A673 (cell line): ENCODE results near the gene NHLRC2.

Experiments used
- EZH2 ChIP-seq: fragments of 200-600 bp; sonication (generic); IDR thresholded peaks from 2 replicates; pipeline ENCODE4 v1.6.1; 2017; ENCODE audit warnings: borderline replicate concordance, low read depth, mild to moderate bottlenecking, mixed read lengths, antibody characterized with exemption, low read length; ENCODE audit not compliant: poor library complexity, severe bottlenecking
- TF ChIP-seq, protein P1 (sequence below): fragments of 300-800, 200-600 bp; sonication (generic); conservative IDR thresholded peaks from 2 replicates; pipeline ENCODE4 v1.5.1; 2017; ENCODE audit warnings: low read depth, mild to moderate bottlenecking, antibody characterized with exemption, low read length, moderate library complexity, mixed read lengths

DNA sequence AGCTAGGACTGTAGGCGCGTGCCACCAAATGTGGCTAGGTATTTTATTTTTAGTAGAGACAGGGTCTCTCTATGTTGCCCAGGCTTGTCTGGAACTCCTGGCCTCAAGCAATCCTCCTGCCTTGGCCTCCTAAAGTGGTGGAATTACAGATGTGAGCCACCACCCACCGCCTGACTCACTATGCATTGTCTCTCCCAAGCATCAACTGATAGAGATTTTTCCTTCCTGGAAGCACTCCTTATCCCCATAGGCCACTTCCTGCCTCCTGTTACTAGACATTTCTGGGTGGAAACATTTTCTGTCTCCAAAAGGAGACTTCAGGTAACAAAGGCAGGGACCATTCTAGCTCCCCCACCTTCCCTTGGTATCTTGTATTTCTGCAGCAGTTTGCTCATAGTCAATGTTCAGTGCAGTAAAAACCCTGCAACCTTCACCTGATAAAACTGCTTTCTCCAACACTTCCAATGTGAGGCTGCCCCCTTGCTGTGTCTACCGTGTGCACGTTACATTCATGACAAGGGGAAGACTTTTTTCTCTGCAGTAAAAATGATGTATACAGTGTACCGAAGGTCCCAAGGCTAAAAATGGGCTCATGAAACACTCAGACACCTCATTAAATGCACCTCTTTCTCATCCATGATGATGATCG is 84.9 kb downstream of the NHLRC2 start:
- TF ChIP-seq, protein P1, sequence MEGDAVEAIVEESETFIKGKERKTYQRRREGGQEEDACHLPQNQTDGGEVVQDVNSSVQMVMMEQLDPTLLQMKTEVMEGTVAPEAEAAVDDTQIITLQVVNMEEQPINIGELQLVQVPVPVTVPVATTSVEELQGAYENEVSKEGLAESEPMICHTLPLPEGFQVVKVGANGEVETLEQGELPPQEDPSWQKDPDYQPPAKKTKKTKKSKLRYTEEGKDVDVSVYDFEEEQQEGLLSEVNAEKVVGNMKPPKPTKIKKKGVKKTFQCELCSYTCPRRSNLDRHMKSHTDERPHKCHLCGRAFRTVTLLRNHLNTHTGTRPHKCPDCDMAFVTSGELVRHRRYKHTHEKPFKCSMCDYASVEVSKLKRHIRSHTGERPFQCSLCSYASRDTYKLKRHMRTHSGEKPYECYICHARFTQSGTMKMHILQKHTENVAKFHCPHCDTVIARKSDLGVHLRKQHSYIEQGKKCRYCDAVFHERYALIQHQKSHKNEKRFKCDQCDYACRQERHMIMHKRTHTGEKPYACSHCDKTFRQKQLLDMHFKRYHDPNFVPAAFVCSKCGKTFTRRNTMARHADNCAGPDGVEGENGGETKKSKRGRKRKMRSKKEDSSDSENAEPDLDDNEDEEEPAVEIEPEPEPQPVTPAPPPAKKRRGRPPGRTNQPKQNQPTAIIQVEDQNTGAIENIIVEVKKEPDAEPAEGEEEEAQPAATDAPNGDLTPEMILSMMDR, result peak; percentile 18; the same call in 1 of the 2 replicates
- TF ChIP-seq EZH2, result no peak
